NCI-H146 treated with DMSO at 0.1 percent for 48 hours (cell line): ENCODE measurements around the gene GAREM1.
"Not testable (repeated sequence)": the region's sequence is repeated elsewhere in the genome, so short reads cannot be mapped to it uniquely, and the experiment has no call there.

ENCODE experiments used
- DNase-seq: peaks from one replicate; lab custom pipeline; 2025; ENCODE audit not compliant: unreplicated experiment; lab: John Stamatoyannopoulos, UW

GAREM1 gene

GRCh38 chr18:32298171-32298667, 172.5 kb downstream of the GAREM1 start:
- DNase-seq = no peak

- DNase-seq = no peak
These were observed 173.0 kb downstream of the GAREM1 start for GRCh38 chr18:32297579-32298170.

DNA sequence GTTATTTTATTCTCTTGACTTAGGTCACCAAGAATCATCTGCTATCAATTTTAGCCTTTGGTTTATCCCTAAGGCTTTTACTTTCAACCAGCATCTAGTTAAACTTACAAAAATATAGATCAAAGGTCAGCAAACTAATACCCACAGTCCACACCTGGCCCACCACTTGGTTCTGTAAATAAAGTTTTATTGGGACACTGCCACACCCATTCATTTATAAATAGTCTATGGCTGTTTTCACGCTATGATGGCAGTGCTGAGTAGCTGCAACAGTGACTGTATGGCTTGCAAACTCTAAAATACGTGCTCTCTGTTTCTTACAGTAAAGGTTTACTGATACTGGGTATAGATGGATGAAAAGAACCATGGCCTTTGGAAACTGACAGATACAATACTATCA, 173.8 kb downstream of the GAREM1 start:
- no peak for DNase-seq

- no peak for DNase-seq
These were observed 175.1 kb downstream of the GAREM1 start for GRCh38 chr18:32295604-32296003.

- DNase-seq = no peak
These were observed 177.6 kb downstream of the GAREM1 start for GRCh38 chr18:32293107-32293506.

DNA sequence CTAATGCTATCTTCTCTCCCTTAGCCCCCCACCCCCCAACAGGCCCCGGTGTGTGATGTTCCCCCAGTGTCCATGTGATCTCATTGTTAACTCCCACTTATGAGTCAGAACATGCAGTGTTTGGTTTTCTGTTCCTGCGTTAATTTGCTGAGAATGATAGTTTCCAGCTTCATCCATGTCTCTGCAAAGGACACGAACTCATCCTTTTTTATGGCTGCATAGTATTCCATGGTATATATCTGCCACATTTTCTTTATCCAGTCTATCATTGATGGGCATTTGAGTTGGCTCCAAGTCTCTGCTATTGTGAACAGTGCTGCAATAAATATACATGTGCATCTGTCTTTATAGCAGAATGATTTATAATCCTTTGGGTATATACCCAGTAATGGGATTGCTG, 179.1 kb downstream of the GAREM1 start:
- not testable (repeated sequence) for DNase-seq

GRCh38 chr18:32290810-32291209, 179.9 kb downstream of the GAREM1 start:
- no peak for DNase-seq

GRCh38 chr18:32289483-32290075, 181.1 kb downstream of the GAREM1 start:
- peak; percentile 80 for DNase-seq

DNA sequence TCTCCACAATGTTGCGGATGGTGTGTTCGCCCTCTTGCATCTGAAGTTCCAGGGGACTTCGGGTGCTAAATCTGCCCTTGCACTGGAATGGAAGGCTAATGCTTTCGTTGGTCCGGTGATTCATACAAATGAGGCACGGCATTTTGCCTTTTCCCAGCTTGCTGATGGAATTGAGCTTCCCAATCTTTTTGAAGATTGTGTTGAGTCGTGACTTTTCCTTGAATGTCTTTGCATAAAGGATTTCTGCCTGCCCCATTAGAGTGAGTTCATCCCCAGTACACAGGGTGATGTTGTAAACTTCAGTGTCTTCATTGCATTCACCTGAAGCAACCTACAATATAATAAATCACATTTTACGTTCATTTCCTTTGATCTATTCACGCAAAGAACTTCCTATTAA, 182.8 kb downstream of the GAREM1 start:
- no peak for DNase-seq

- no peak for DNase-seq
These were observed 183.4 kb downstream of the GAREM1 start for GRCh38 chr18:32287249-32287648.

- DNase-seq = no peak
These were observed 183.9 kb downstream of the GAREM1 start for GRCh38 chr18:32286749-32287148.

- no peak for DNase-seq
These were observed 186.4 kb downstream of the GAREM1 start for GRCh38 chr18:32284284-32284683.

- no peak for DNase-seq
These were observed 189.8 kb downstream of the GAREM1 start for GRCh38 chr18:32280911-32281310.

DNA sequence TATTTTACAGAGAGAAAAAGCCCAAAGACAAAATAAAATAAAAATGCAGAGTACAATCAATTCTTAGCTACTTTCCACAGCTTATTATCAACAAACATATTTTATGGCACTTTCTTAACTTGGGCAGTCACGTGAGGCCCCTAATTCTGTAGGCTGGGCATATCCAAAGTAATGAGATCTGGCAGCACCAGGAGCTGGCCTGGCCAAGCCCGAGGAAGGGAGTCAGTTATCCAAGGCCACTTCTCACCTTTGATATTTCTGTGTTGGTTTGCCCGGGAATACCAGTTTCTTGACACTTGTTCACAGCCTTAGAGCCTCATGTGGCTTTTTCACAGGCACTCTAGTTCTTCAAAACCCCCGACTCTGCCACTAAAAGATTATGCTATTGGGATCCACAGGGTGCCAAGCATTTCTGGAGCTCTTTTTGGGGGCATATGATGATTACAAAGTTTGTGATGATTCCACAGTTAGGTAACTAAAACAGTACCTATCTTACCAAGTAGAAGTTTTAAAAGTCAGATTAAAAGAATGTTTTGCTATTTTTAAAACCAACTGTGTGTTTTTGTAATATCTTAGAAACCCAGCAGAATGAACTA, 190.4 kb downstream of the GAREM1 start:
- no peak for DNase-seq

DNA sequence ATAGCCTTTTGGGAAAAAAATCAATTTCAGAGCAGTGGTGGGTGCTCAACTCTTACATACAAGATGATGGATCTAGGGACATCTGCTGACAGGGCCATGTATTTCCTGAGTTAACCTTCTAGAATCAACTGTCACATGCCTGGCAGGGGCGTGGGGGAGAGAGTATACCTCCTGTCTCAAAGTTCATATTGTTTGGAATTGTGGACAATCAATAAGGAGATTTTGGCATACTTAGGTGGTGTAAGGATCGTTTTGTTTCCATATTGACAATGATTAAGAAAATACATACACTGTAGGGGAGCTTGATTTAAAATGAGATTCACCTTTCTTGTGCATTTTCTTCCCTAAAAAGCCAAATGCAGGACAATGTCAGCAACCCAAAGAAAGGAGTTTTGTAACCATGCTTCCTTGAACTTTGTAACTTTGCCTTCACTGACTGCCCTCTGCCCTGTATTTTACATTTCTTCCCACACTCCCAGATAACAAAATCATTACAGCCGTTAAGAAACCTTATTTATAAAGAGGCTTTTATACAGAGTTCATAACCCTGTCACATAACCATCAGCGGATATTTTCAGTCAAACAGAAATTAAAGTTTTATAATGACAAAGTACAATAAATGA, 192.4 kb downstream of the GAREM1 start:
- DNase-seq = no peak

GRCh38 chr18:32277549-32277948, 193.1 kb downstream of the GAREM1 start:
- no peak for DNase-seq

GRCh38 chr18:32276906-32277305, 193.8 kb downstream of the GAREM1 start:
- DNase-seq = no peak

- DNase-seq = no peak
These were observed 194.4 kb downstream of the GAREM1 start for GRCh38 chr18:32276256-32276655.

GRCh38 chr18:32275221-32275620, 195.5 kb downstream of the GAREM1 start:
- no peak for DNase-seq

DNA sequence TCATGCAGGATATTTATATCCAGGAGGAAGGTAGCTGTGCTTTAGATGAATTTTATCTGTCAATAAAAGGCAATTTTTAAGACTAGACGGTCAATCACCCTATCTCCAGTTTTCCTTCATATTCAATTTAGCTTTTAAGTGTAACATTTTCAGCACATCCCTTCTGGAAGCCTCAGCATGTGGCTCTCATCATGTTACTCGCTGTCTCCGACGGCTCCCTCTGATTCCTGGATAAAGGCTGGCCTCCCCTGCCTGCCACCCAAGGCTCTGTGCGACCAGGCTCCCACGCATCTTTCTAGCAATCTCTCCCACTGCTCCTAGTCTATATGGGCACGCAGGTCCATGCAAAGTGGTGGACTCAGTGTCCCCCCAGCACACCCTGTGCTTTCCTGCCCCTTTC, 196.4 kb downstream of the GAREM1 start:
- no peak for DNase-seq

GRCh38 chr18:32271672-32272208, 198.9 kb downstream of the GAREM1 start:
- peak; percentile 50 for DNase-seq

DNA sequence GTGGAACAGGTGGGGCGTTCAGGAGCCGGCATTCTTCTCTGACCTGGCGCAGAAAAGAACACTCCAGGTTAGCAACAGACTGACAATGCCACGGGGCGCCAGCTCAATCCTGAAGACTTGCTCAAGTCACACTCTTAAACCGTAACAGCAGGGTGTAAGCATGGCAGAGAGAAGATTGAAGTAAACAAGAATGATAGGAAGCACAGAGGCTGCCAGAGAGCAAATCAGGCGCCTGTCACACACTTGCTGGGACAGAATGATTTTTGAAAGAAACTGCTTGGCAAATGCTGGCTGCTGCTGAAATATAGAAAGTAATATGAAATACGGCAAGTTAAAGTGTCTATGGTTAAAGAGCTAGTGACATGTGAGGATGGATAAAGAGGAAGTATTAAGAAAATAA, 200.3 kb downstream of the GAREM1 start:
- no peak for DNase-seq
